ENCODE results near the gene C20orf204. TPM values are rescaled to one million over a fixed set of nuclear protein-coding genes. Genes with fewer than 3 reads are reported as not detected.

Gene C20orf204
- total and polyA plus RNA-seq, 9 of the 15 experiments (the other 6 are each of a cell fraction or from before 2014, with no cell fraction given), result 0.11 to 1.1 (median 0.36) TPM; not detected in 2

DNA sequence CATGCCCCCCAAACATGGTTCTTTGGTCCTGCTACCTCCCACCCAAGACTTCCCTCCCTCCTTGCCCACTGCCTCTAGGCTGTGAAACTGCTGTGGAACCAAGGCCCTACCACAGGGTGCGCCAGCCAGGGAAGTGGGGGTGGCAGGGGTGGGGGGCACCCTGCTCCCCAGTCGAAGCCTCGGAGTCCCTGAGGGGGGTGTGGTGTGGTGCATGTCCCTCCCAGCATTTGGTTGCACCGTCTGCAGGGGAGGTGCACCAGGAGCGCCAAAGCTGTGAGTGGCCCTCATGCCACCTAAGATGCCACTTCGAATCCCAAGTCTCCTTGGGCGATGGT lies 41.5 kb downstream of the C20orf204 start:
- Histone ChIP-seq H3K4me3 (no peak overlapping the region), H3K36me3 (ENCODE audit: control insufficient read depth, insufficient read depth, low read length) (peaks cover 8% of the 10 kb centered on the region; the same call in 1 of the 3 replicates), H2AFZ (ENCODE audit: low read depth, low read length) (no peak overlapping the region), H3K4me2 (ENCODE audit: insufficient read depth, low read length) (no peak overlapping the region), H3K9me3 (replicated peaks; ENCODE audit: control insufficient read depth, insufficient read depth, low read depth, low read length) (no peaks in the 10 kb centered on the region), H3K4me1 (replicated peaks in 1 of 2; ENCODE audit: control insufficient read depth in 2 of 2, insufficient read depth in 2 of 2, low read length in 2 of 2) (peaks cover 13 to 84% of the 10 kb centered on the region in 2 experiments; a peak in 4 of 5 replicates), H3K9ac (ENCODE audit: insufficient read depth in 1 of 2, low read depth in 2 of 2, low read length in 2 of 2) (peak overlapping the region in 1 of 2 experiments; percentile 65; a peak in 1 of 4 replicates), H3K27me3 (ENCODE audit: control insufficient read depth in 2 of 2, insufficient read depth in 2 of 2, low read length in 2 of 2) (no peaks in the 10 kb centered on the region), H4K20me1 (replicated peaks; ENCODE audit: control insufficient read depth, insufficient read depth, low read length) (no peaks in the 10 kb centered on the region), H3K9me1 (ENCODE audit: control insufficient read depth, insufficient read depth, low read length) (no peaks in the 10 kb centered on the region), H3K79me2 (ENCODE audit: control insufficient read depth, insufficient read depth, low read length) (peaks cover 10% of the 10 kb centered on the region; the same call in 2 of the 3 replicates), H3K27ac (ENCODE audit: extremely low read depth, low read depth, low read length) (no peak overlapping the region)
- in situ Hi-C loops (cut with MboI), result no loop called here
- TF ChIP-seq ZBTB7A (IDR thresholded peaks at IDR 0.05; ENCODE audit: borderline replicate concordance, control insufficient read depth, low read depth, low read length) (no peak), BMI1 (IDR thresholded peaks at IDR 0.05; ENCODE audit: low read length) (no peak), KDM5B (IDR thresholded peaks at IDR 0.05; ENCODE audit: insufficient replicate concordance, low read depth, low read length) (no peak)
- intact Hi-C loops (cut with micrococcal nuclease), result no loop called here
- WGBS (ENCODE audit: insufficient coverage, low coverage, missing lambda C conversion rate), result 90% methylated on average over 5 of the region's 7 CpGs
- DNase-seq (ENCODE audit: extremely low read depth in 1 of 4, low spot score in 3 of 4), result no peak
- no TSS peak for BruUV-seq (replicated peaks)
- ChIA-PET CTCF (ENCODE audit: low intra/inter-chr PET ratio) (no interaction called here), POLR2A (no interaction called here)
- ATAC-seq, result no peak
- no peak for FAIRE-seq

DNA sequence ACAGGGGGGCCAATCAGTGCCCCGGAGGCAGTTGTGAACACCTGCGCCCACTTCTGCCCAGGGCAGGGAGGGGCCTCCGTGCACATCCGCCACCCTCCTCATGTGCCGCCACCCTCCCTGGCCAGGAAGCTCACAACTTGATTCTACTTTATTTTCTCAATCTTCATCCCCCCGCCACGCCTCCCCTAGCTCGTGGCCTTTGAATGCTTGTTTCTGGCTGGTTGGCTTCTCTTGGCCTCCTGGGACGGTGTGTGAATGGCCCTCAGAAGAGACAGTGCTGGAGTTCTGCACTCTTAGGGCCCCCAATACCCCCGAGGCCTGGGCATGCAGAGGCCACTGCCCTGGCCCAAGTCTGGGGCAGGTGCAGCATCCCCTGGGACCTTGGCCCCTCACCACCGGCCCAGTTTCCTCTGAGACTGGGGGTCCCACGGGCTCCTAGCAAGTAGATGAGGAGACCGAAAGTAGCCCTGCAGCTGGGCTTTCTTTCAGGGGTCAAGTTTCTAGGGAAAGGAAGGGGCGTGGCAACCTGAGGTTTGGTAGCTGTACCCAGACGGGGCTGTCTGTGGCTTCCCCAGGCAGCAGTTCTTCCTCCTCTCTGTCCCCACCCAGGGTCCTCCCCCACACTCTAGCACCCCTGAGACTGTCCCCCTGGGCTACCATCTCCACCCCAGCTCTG lies 42.0 kb downstream of the C20orf204 start:
- ChIA-PET POLR2A (no interaction called here), CTCF (ENCODE audit: low intra/inter-chr PET ratio) (no interaction called here)
- peak overlapping the region; percentile 78 to 94; a peak in 2 of 4 replicates for H3K9ac ChIP-seq (ENCODE audit: insufficient read depth in 1 of 2, low read depth in 2 of 2, low read length in 2 of 2)
- TF ChIP-seq, protein P1, sequence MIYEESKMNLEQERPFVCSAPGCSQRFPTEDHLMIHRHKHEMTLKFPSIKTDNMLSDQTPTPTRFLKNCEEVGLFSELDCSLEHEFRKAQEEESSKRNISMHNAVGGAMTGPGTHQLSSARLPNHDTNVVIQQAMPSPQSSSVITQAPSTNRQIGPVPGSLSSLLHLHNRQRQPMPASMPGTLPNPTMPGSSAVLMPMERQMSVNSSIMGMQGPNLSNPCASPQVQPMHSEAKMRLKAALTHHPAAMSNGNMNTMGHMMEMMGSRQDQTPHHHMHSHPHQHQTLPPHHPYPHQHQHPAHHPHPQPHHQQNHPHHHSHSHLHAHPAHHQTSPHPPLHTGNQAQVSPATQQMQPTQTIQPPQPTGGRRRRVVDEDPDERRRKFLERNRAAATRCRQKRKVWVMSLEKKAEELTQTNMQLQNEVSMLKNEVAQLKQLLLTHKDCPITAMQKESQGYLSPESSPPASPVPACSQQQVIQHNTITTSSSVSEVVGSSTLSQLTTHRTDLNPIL (CRISPR knock-in tag; IDR thresholded peaks at IDR 0.05), result no peak
- TF ChIP-seq, protein P2, sequence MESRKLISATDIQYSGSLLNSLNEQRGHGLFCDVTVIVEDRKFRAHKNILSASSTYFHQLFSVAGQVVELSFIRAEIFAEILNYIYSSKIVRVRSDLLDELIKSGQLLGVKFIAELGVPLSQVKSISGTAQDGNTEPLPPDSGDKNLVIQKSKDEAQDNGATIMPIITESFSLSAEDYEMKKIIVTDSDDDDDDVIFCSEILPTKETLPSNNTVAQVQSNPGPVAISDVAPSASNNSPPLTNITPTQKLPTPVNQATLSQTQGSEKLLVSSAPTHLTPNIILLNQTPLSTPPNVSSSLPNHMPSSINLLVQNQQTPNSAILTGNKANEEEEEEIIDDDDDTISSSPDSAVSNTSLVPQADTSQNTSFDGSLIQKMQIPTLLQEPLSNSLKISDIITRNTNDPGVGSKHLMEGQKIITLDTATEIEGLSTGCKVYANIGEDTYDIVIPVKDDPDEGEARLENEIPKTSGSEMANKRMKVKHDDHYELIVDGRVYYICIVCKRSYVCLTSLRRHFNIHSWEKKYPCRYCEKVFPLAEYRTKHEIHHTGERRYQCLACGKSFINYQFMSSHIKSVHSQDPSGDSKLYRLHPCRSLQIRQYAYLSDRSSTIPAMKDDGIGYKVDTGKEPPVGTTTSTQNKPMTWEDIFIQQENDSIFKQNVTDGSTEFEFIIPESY (CRISPR knock-in tag; IDR thresholded peaks at IDR 0.05), result peak; percentile 79
- H3K27me3 ChIP-seq (ENCODE audit: control insufficient read depth in 2 of 2, insufficient read depth in 2 of 2, low read length in 2 of 2), result no peaks in the 10 kb centered on the region
- in situ Hi-C loops (cut with MboI) (no loop called here), intact Hi-C loops (cut with micrococcal nuclease) (no loop called here)
- H3K9me3 ChIP-seq (replicated peaks; ENCODE audit: control insufficient read depth, insufficient read depth, low read depth, low read length), result no peaks in the 10 kb centered on the region
- no peak overlapping the region for H3K27ac ChIP-seq (ENCODE audit: extremely low read depth, low read depth, low read length)
- H3K9me1 ChIP-seq (ENCODE audit: control insufficient read depth, insufficient read depth, low read length), result no peaks in the 10 kb centered on the region
- peak overlapping the region; percentile 70; the same call in 1 of the 2 replicates for H3K4me2 ChIP-seq (ENCODE audit: insufficient read depth, low read length)
- peaks cover 10% of the 10 kb centered on the region; the same call in 2 of the 3 replicates for H3K79me2 ChIP-seq (ENCODE audit: control insufficient read depth, insufficient read depth, low read length)
- no peak for DNase-seq (ENCODE audit: extremely low read depth in 1 of 4, low spot score in 3 of 4)
- peaks cover 8% of the 10 kb centered on the region; the same call in 1 of the 3 replicates for H3K36me3 ChIP-seq (ENCODE audit: control insufficient read depth, insufficient read depth, low read length)
- H3K4me1 ChIP-seq (replicated peaks in 1 of 2; ENCODE audit: control insufficient read depth in 2 of 2, insufficient read depth in 2 of 2, low read length in 2 of 2), result peaks cover 13 to 83% of the 10 kb centered on the region in 2 experiments; a peak in 4 of 5 replicates
- H3K4me3 ChIP-seq, result peak overlapping the region; percentile 70; the same call in 1 of the 2 replicates
- ATAC-seq, result no peak
- H4K20me1 ChIP-seq (replicated peaks; ENCODE audit: control insufficient read depth, insufficient read depth, low read length), result no peaks in the 10 kb centered on the region
- BruUV-seq (replicated peaks), result no TSS peak
- no peak overlapping the region for H2AFZ ChIP-seq (ENCODE audit: low read depth, low read length)
- peak; percentile 26 for FAIRE-seq
- 62% methylated on average over 14 of the region's 15 CpGs for WGBS (ENCODE audit: insufficient coverage, low coverage, missing lambda C conversion rate)
